ENCODE measurements around the gene SYS1. TPM values are rescaled to one million over a fixed set of nuclear protein-coding genes. Genes with fewer than 3 reads are reported as not detected.

The SYS1 gene
- total RNA-seq, 1 experiment from 2014 or later, result 45.5 TPM

DNA sequence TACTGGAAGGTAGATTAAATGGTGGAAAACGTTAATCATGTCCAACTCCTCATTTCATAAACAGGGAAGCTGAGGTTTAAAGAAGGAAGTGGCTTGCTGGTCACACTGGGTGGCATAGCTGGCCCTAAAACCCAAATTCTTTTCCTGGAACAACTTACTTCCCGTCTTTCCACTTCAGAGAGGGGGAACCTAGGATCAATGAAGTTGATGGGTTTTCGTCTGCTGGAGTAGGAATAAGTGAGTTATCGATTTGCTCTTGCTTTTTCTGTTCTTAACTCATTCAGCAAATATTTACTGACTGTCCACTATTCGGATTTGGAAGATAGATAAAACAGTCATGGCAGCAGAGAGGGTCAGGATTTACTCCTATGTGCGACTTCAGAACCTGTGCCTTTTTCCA is 1.2 kb upstream of the SYS1 start:
- H3K4me3 Mint-ChIP-seq (ENCODE audit: low read depth, unreplicated experiment), result peak overlapping the region; percentile 91
- no peak for TF ChIP-seq CTCF (IDR thresholded peaks at IDR 0.05; ENCODE audit: unreplicated experiment)
- H3K4me1 Mint-ChIP-seq (ENCODE audit: low read depth, unreplicated experiment), result peaks cover 61% of the 10 kb centered on the region
- H3K9me3 Mint-ChIP-seq (ENCODE audit: low read depth, unreplicated experiment), result no peaks in the 10 kb centered on the region
- peaks cover 60% of the 10 kb centered on the region for H3K36me3 Mint-ChIP-seq (ENCODE audit: insufficient read depth, unreplicated experiment)
- CTCF ChIA-PET, result interaction anchor here (0.6 to 5.1 kb wide), 4 partner anchors 14 to 75 kb away, joined by 3 to 57 read pairs (median 15); partner anchors contain the start of gene SDC4
- H3K27me3 Mint-ChIP-seq (ENCODE audit: unreplicated experiment), result no peaks in the 10 kb centered on the region
- no TSS peak for BruUV-seq (replicated peaks)
- DNase-seq, result no peak
- intact Hi-C loops (cut with micrococcal nuclease; ENCODE audit: unreplicated experiment), result loop anchor here (2.0 kb wide), 1 partner anchor 55 kb away; the partner anchor contains the start of gene PIGT
- peak overlapping the region; percentile 92 for H3K27ac Mint-ChIP-seq (ENCODE audit: unreplicated experiment)

DNA sequence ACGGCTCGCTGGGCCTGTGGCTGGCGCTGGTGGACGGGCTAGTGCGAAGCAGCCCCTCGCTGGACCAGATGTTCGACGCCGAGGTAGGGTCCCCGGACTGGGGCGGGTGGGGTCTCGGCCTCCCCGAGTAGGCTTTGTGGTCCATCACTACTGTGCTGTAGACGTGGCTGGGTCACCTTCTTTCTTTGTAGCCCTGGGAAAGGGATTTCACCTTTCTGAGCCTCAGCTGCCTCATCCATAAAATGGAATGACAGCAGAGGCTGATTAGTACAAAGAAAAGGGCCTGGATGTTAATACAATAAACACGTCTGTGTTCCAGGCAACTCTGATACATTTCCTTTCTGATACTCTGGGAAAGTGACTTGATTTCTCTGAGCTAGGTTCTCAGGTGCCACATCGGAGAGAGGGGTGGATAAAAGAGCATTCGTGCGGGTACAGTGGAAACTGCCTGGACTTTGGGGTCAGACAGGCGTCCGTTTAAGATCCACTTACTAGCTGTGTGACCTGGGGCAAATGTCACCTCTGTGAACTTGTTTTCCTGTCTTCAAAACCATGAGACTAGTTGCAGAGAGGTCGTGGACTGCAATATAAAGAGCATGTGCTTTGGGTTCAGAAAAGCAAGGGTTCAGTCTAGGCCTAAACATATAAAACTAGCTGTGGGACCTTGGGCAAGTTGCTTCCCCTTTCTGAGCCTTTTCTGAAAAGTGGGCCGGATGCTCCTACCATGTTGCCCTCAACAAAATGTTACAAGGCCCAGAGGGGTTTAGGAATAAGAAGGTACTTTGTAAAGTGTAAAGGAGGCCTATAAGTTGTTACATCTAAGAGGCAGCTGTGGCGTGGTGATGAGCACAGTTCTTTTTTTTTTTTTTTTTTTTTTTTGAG is 896 bp downstream of the SYS1 start:
- no peak for DNase-seq
- BruUV-seq (replicated peaks), result TSS peak; percentile 29
- CTCF ChIA-PET, result interaction anchor here (0.6 to 5.1 kb wide), 16 partner anchors 10 to 407 kb away, joined by 3 to 57 read pairs (median 8); partner anchors contain the start of genes PIGT and SDC4
- intact Hi-C loops (cut with micrococcal nuclease; ENCODE audit: unreplicated experiment), result loop anchor here (2.0 kb wide), 1 partner anchor 53 kb away; the partner anchor contains the start of gene PIGT
- peaks cover 65% of the 10 kb centered on the region for H3K36me3 Mint-ChIP-seq (ENCODE audit: insufficient read depth, unreplicated experiment)
- no peaks in the 10 kb centered on the region for H3K27me3 Mint-ChIP-seq (ENCODE audit: unreplicated experiment)
- peak overlapping the region; percentile 91 for H3K4me3 Mint-ChIP-seq (ENCODE audit: low read depth, unreplicated experiment)
- H3K4me1 Mint-ChIP-seq (ENCODE audit: low read depth, unreplicated experiment), result peaks cover 51% of the 10 kb centered on the region
- H3K27ac Mint-ChIP-seq (ENCODE audit: unreplicated experiment), result peak overlapping the region; percentile 92
- no peaks in the 10 kb centered on the region for H3K9me3 Mint-ChIP-seq (ENCODE audit: low read depth, unreplicated experiment)
- TF ChIP-seq CTCF (IDR thresholded peaks at IDR 0.05; ENCODE audit: unreplicated experiment), result no peak

DNA sequence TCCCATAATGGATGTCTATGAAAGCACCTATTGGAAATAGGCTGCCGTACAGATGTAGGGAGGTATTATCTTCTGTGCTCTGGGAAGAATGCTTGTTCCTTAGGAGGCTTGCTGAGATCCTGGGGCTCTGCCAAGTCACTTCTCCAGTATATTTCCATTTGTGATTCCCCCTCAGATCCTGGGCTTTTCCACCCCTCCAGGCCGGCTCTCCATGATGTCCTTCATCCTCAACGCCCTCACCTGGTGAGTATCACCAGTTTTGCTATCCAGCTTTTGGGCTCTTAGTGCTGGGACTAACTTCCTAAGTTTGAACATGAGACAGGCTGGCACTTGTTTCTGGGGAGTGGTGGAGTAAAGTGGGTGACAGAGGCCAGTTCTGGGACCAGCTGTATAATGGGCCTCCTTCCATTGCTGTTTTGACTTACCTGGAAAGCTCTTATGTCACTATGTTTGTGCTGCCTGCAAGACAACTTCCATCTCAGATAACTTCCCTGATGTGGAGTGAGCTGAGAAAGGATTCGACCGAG is 2.6 kb downstream of the SYS1 start:
- TF ChIP-seq CTCF (IDR thresholded peaks at IDR 0.05; ENCODE audit: unreplicated experiment), result no peak
- Mint-ChIP-seq H3K27ac (ENCODE audit: unreplicated experiment) (no peak overlapping the region), H3K4me1 (ENCODE audit: low read depth, unreplicated experiment) (peaks cover 34% of the 10 kb centered on the region), H3K9me3 (ENCODE audit: low read depth, unreplicated experiment) (no peaks in the 10 kb centered on the region), H3K36me3 (ENCODE audit: insufficient read depth, unreplicated experiment) (peaks cover 50% of the 10 kb centered on the region), H3K4me3 (ENCODE audit: low read depth, unreplicated experiment) (no peak overlapping the region), H3K27me3 (ENCODE audit: unreplicated experiment) (no peaks in the 10 kb centered on the region)
- intact Hi-C loops (cut with micrococcal nuclease; ENCODE audit: unreplicated experiment), result no loop called here
- BruUV-seq (replicated peaks), result no TSS peak
- CTCF ChIA-PET, result interaction anchor here (2.1 kb wide), 1 partner anchor 71 kb away, joined by 8 read pairs; no protein-coding TSS in a partner anchor
- DNase-seq, result no peak

GRCh38 chr20:45366192-45366591 is 3.2 kb downstream of the SYS1 start:
- peaks cover 48% of the 10 kb centered on the region for H3K36me3 Mint-ChIP-seq (ENCODE audit: insufficient read depth, unreplicated experiment)
- intact Hi-C loops (cut with micrococcal nuclease; ENCODE audit: unreplicated experiment), result no loop called here
- BruUV-seq (replicated peaks), result no TSS peak
- H3K4me1 Mint-ChIP-seq (ENCODE audit: low read depth, unreplicated experiment), result peaks cover 30% of the 10 kb centered on the region
- DNase-seq, result no peak
- CTCF ChIA-PET, result interaction anchor here (2.1 kb wide), 1 partner anchor 71 kb away, joined by 8 read pairs; no protein-coding TSS in a partner anchor
- H3K27ac Mint-ChIP-seq (ENCODE audit: unreplicated experiment), result no peak overlapping the region
- no peaks in the 10 kb centered on the region for H3K27me3 Mint-ChIP-seq (ENCODE audit: unreplicated experiment)
- H3K9me3 Mint-ChIP-seq (ENCODE audit: low read depth, unreplicated experiment), result no peaks in the 10 kb centered on the region
- no peak for TF ChIP-seq CTCF (IDR thresholded peaks at IDR 0.05; ENCODE audit: unreplicated experiment)
- no peak overlapping the region for H3K4me3 Mint-ChIP-seq (ENCODE audit: low read depth, unreplicated experiment)
